ENCODE data around the gene ITFG1. TPM values are rescaled to one million over a fixed set of nuclear protein-coding genes. Genes with fewer than 3 reads are reported as not detected.

Gene ITFG1
- total and polyA plus RNA-seq, 9 of the 15 experiments (the other 6 are each of a cell fraction or from before 2014, with no cell fraction given), result 17.1 to 83.5 (median 35.8) TPM

- no peak for TF ChIP-seq CHAMP1 (IDR thresholded peaks at IDR 0.05)
- peak; percentile 37; the same call in 1 of the 2 replicates for TF ChIP-seq GMEB1 (CRISPR knock-in tag; IDR thresholded peaks at IDR 0.05)
- TF ChIP-seq GTF2F1 (IDR thresholded peaks at IDR 0.05; ENCODE audit: low read depth, low read length), result peak; percentile 57; the same call in 1 of the 2 replicates
- TF ChIP-seq GTF2E2 (tag; IDR thresholded peaks at IDR 0.05), result no peak
- TF ChIP-seq CXXC5 (CRISPR knock-in tag; IDR thresholded peaks at IDR 0.05), result peak; percentile 58
- TF ChIP-seq HNRNPUL1 (IDR thresholded peaks at IDR 0.05; ENCODE audit: low read length), result no peak
- peak; percentile 10; the same call in 1 of the 2 replicates for TF ChIP-seq SIN3B (IDR thresholded peaks at IDR 0.05; ENCODE audit: low read depth)
- peak; percentile 17 to 34 (median 31); a peak in 2 of 6 replicates for TF ChIP-seq CTCF (IDR thresholded peaks at IDR 0.05 in 2 of 3, conservative IDR thresholded peaks at IDR 0.05 in 1 of 3; ENCODE audit: insufficient read depth in 2 of 3, low read depth in 1 of 3, low read length in 3 of 3)
- no peak for TF ChIP-seq TAF9B (IDR thresholded peaks at IDR 0.05; ENCODE audit: partially characterized antibody)
- TF ChIP-seq RBFOX2 (IDR thresholded peaks at IDR 0.05; ENCODE audit: low read depth, low read length), result peak; percentile 74
- 0 out of 2 replicates have a peak, but pooled peaks have one; percentile 20 for TF ChIP-seq ZNF41 (CRISPR knock-in tag; conservative IDR thresholded peaks at IDR 0.05)
- 0 out of 2 replicates have a peak, but pooled peaks have one; percentile 13 for TF ChIP-seq MAX (CRISPR knock-in tag; IDR thresholded peaks at IDR 0.05)
- peak; percentile 96 to 97 for TF ChIP-seq E2F6 (IDR thresholded peaks at IDR 0.05; ENCODE audit: borderline replicate concordance in 1 of 2, extremely low read depth in 1 of 2, insufficient read depth in 1 of 2, insufficient read length in 1 of 2, low read depth in 1 of 2, low read length in 1 of 2, poor library complexity in 1 of 2, severe bottlenecking in 1 of 2)
- TF ChIP-seq NONO (IDR thresholded peaks at IDR 0.05; ENCODE audit: low read depth in 2 of 2, low read length in 1 of 2), result peak in 1 of 2 experiments; percentile 91; a peak in 2 of 4 replicates
- TF ChIP-seq FOXK1 (CRISPR knock-in tag; IDR thresholded peaks at IDR 0.05; ENCODE audit: borderline replicate concordance), result no peak
- TF ChIP-seq TCF7 (IDR thresholded peaks at IDR 0.05; ENCODE audit: borderline replicate concordance), result no peak
- TF ChIP-seq ERF (CRISPR knock-in tag; IDR thresholded peaks at IDR 0.05), result peak; percentile 28; the same call in 1 of the 2 replicates
Measured at GRCh38 chr16:47143677-47144558, 316.9 kb downstream of the ITFG1 start, which contains the start of gene NETO2 (continued).
